Testis (tissue), 3 donors: ENCODE results near the gene ZMYND10. TPM values are rescaled to one million over a fixed set of nuclear protein-coding genes. Genes with fewer than 3 reads are reported as not detected.

Source experiments
- DNase-seq: peaks from one replicate; pipeline ENCODE4 v3.0.0-alpha.2; 2019
- H3K27ac ChIP-seq, 2 donors: fragments of 200-600 bp; sonication (generic); one replicate each; pipeline ENCODE4 v1.5.1; 2019
- H3K27me3 ChIP-seq: fragments of 200-600 bp; sonication (generic); one replicate; pipeline ENCODE4 v1.5.1; 2019
- H3K36me3 ChIP-seq: fragments of 200-600 bp; sonication (generic); one replicate; pipeline ENCODE4 v1.5.1; 2017; ENCODE audit warnings: low read depth; ENCODE audit errors: missing control alignments
- H3K4me1 ChIP-seq: fragments of 200-600 bp; sonication (generic); one replicate; pipeline ENCODE4 v1.5.1; 2019
- H3K4me3 ChIP-seq, 2 donors: fragments of 200-600 bp; sonication (generic); one replicate each; pipeline ENCODE4 v1.5.1; 2017 to 2019
- H3K9me3 ChIP-seq: fragments of 200-600 bp; sonication (generic); one replicate; pipeline ENCODE4 v1.5.1; 2017
- CTCF ChIP-seq, 3 experiments: fragments of 450-650 bp in 2 of 3; fragments of 200-600 bp in 1 of 3; sonication (generic) in 1 of 3; IDR thresholded peaks; one replicate each; pipeline ENCODE4 v1.5.1; 2016 to 2019; ENCODE audit warnings: antibody characterized with exemption in 3 of 3, mild to moderate bottlenecking in 2 of 3, moderate library complexity in 1 of 3
- POLR2A ChIP-seq: fragments of 450-650 bp; IDR thresholded peaks from one replicate; pipeline ENCODE4 v1.6.1; 2017; ENCODE audit warnings: antibody characterized with exemption, mild to moderate bottlenecking, moderate library complexity
- WGBS, 2 donors: methylation state at CpG; one replicate each; pipeline ENCODE4 v1.1.5; 2018; 5-methylcytosine and 5-hydroxymethylcytosine counted together
- intact Hi-C: fragments of 100-400 bp; cut with DNase I; formaldehyde crosslinking; loops from one replicate; pipeline ENCODE4 v1.15.1; 2023; ENCODE audit warnings: low total_unique reads
- polyA plus RNA-seq: library from polyadenylated mRNA; stranded (reverse); fragments of 350-450 nt; fragmentation: Illumina TruSeq; extraction: RNeasy Lipid Tissue Mini Kit (QIAGEN cat#74804); gene quantifications from one replicate; pipeline ENCODE4 v1.2.3, GENCODE V29; 2014; ENCODE audit warnings: low read depth, low replicate concordance; ENCODE audit not compliant: insufficient read depth
- total RNA-seq, 2 donors: library from RNA; depleted of rRNA; stranded (reverse); fragments of >200 nt; gene quantifications; one replicate each; pipeline ENCODE4 v1.2.3, GENCODE V29; 2016

ZMYND10 gene
- total and polyA plus RNA-seq, 3 donors from 2014 or later: 241 to 763 (median 335) TPM

GRCh38 chr3:50340147-50340447 is 5.4 kb downstream of the ZMYND10 start:
- Histone ChIP-seq H3K27ac (peak overlapping the region; percentile 22 to 78), H3K4me3 (peak overlapping the region; percentile 47 to 53), H3K27me3 (no peaks in the 10 kb centered on the region), H3K9me3 (no peaks in the 10 kb centered on the region), H3K4me1 (peaks cover 32% of the 10 kb centered on the region), H3K36me3 (no peaks in the 10 kb centered on the region)
- DNase-seq: no peak
- 24 to 44% methylated on average over 6 to 9 of the region's 9 CpGs for WGBS, 2 donors
- TF ChIP-seq POLR2A: no peak
- intact Hi-C loops: no loop called here

GRCh38 chr3:50339485-50340146 is 5.9 kb downstream of the ZMYND10 start:
- no peaks in the 10 kb centered on the region for H3K9me3 ChIP-seq
- peak overlapping the region; percentile 47 to 53 for H3K4me3 ChIP-seq
- intact Hi-C loops: no loop called here
- H3K36me3 ChIP-seq: no peaks in the 10 kb centered on the region
- H3K27ac ChIP-seq: peak overlapping the region; percentile 78 to 87
- no peaks in the 10 kb centered on the region for H3K27me3 ChIP-seq
- no peak for DNase-seq
- 73 to 74% methylated on average over 13 to 14 of the region's 14 CpGs for WGBS, 2 donors
- TF ChIP-seq CTCF (IDR thresholded peaks at IDR 0.05) (no peak), POLR2A (no peak)
- peaks cover 28% of the 10 kb centered on the region for H3K4me1 ChIP-seq

- Histone ChIP-seq H3K27me3 (no peaks in the 10 kb centered on the region), H3K4me3 (no peak overlapping the region), H3K9me3 (no peaks in the 10 kb centered on the region), H3K4me1 (peaks cover 32% of the 10 kb centered on the region), H3K36me3 (no peaks in the 10 kb centered on the region), H3K27ac (peak overlapping the region; percentile 87 to 97)
- intact Hi-C loops: no loop called here
- no peak for TF ChIP-seq POLR2A
- no peak for TF ChIP-seq CTCF (IDR thresholded peaks at IDR 0.05)
- DNase-seq: no peak
- WGBS, 2 donors: 35 to 36% methylated on average over 5 of the region's 5 CpGs
Measured at GRCh38 chr3:50338965-50339364, 6.6 kb downstream of the ZMYND10 start.

- H3K27me3 ChIP-seq: no peaks in the 10 kb centered on the region
- intact Hi-C loops: no loop called here
- peak overlapping the region; percentile 74 to 91 for H3K4me3 ChIP-seq
- no peaks in the 10 kb centered on the region for H3K36me3 ChIP-seq
- WGBS, 2 donors: 1% methylated on average over 61 of the region's 79 CpGs; no CpG with 5 or more reads in 1 of the 2 donors
- peak; percentile 99 for DNase-seq
- no peaks in the 10 kb centered on the region for H3K9me3 ChIP-seq
- peak overlapping the region; percentile 87 to 97 for H3K27ac ChIP-seq
- H3K4me1 ChIP-seq: peaks cover 41% of the 10 kb centered on the region
- TF ChIP-seq CTCF (IDR thresholded peaks at IDR 0.05): no peak
- peak; percentile 21 for TF ChIP-seq POLR2A
Measured at GRCh38 chr3:50337175-50337861, 8.2 kb downstream of the ZMYND10 start.

GRCh38 chr3:50336452-50337174 is 8.9 kb downstream of the ZMYND10 start:
- DNase-seq: no peak
- 2 to 3% methylated on average over 8 to 15 of the region's 31 CpGs for WGBS, 2 donors
- intact Hi-C loops: no loop called here

More at GRCh38 chr3:50336452-50337174, 8.9 kb downstream of the ZMYND10 start:
- H3K27ac ChIP-seq: peak overlapping the region; percentile 87 to 97
- H3K36me3 ChIP-seq: no peaks in the 10 kb centered on the region
- H3K4me3 ChIP-seq: peak overlapping the region; percentile 74 to 91
- no peaks in the 10 kb centered on the region for H3K27me3 ChIP-seq
- TF ChIP-seq CTCF (IDR thresholded peaks at IDR 0.05): no peak
- no peak for TF ChIP-seq POLR2A
- peaks cover 41% of the 10 kb centered on the region for H3K4me1 ChIP-seq
- no peaks in the 10 kb centered on the region for H3K9me3 ChIP-seq
